HG02798 (cell line): ENCODE data around the gene DYNLRB2.

Source experiments
- ATAC-seq: cut with Tn5 transposase; IDR thresholded peaks from one replicate; pipeline ENCODE4 v1.9.1; 2021; ENCODE audit warnings: mild to moderate bottlenecking; ENCODE audit not compliant: unreplicated experiment, poor library complexity

DYNLRB2 gene

DNA sequence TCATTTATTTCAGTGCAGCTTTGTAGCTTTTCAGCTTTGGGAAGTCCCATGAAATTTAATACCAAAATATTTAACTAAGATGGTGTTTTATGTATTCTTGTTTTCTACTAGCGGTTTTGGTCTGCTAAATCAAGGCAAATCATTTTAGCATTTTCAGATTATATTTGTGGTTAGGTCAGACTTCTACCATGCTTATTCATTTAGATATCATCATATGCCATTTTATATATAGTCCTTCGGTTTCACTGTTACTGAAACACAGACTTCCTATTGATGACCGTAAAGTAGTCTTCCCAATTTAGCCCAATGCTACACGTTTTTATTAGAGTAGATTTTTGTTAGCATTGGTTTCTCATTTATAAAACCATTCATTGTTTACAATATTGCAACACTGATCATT is 5.5 kb downstream of the DYNLRB2 start:
- ATAC-seq, result no peak

DNA sequence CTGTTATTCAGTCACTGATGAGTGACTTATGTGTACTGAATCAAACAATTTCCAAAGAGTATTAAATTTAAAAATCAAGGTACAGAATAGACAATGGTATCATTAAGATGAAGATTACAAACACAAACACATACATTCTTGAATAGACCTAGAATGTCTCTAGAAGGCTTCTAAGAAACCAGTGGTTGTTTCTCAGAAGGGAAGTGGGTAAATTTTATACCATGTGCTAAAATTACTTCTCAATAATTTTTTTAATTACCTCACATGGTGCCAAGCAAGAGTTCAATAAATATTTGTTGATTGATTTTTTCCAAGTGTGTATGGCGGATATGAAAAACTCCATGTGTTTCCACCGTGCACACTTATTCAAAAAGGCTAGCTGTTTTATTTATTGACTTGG is 6.4 kb downstream of the DYNLRB2 start:
- no peak for ATAC-seq

DNA sequence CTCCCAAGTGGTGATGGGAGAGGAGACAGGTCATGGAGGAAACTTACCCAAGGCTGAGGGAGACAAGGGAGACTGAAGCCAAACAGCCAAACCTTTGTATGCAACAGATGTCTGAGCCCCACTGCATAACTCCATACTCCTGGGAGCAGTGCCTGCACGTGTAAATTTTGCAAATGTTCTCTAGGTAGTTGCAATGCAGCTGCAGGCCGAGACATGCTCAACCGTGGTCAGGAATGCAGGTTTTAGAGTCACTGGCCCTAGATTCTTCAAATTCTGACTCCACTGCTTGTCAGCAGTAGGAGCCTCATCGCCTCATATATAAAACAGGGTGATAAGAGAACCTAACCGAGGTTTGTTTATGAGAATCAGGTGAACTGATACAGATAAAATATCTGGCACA is 11.5 kb downstream of the DYNLRB2 start:
- no peak for ATAC-seq

DNA sequence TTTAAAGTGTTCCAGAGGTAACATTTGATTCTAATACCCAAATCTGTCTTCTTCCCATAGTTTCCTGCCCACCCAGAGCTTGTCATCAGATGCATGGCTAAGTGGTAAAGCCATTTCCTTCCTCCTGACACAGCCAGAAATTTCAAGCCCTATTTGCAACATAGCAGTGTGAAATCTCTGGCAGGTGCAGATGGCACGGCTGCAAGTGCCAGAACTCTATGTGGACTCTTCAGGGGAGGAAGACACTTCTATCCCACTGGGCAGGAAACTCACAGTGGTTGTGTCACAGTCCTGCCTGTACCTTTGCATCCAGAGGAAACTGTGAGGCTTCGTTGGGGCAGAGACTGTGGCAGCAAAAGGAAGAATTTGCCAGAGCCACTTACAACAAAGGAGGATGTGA is 13.2 kb downstream of the DYNLRB2 start:
- no peak for ATAC-seq

DNA sequence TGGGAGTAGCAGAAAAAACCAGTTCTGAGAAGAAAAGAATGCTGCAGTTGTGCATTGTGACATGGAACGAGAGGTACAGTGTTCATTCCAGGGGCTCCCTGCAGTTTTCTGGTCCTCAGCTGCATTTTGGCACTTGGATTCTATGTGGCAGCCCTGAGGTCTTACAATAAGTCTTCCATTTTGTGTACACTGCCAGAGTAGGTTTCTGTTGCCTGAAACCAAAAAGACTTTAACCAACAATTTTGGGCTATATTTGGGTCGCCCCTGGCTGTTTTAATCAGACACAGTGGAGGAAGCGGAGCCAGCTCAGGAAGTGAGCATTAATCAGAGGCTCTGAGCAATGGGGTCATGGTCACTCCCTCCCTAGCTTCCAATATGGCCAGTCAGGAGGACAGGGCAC is 15.7 kb downstream of the DYNLRB2 start:
- no peak for ATAC-seq

DNA sequence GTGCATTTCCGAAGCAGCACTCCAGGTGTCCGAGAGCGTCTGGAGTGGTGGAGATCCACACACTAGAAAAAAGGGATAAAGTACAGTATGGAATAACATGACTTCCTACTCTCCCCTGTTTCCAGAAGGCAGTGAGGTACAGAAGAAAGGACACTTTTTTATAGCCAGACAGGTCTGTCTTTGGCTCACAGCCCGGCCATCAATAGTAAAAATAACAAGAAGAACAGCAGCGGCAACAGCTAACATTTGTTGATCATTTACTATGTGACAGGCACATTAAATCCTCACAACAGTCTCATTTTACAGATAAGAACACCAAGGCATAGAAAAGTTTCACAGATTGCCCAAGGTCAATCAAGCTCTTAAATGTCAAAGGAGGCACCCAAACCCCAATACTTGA is 16.2 kb downstream of the DYNLRB2 start:
- ATAC-seq, result no peak

DNA sequence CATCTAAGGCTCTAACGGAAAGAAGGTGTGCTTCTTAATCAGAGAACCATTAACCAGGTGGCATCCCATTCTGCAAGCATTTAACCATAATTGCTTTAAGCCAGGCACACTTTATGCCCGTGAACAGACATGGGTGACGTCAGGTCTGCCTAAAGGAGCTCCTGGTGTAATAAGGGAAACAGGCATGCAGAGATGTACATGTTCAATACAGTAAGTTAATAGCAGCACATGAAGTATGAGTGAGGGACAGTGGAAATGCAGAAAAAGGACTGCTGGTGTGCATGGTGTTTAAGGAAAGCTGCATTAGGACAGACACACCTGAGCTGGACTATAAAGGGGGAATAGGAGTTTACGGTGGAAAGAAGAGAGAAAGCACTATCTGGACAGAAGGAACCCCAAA is 18.6 kb downstream of the DYNLRB2 start:
- no peak for ATAC-seq

DNA sequence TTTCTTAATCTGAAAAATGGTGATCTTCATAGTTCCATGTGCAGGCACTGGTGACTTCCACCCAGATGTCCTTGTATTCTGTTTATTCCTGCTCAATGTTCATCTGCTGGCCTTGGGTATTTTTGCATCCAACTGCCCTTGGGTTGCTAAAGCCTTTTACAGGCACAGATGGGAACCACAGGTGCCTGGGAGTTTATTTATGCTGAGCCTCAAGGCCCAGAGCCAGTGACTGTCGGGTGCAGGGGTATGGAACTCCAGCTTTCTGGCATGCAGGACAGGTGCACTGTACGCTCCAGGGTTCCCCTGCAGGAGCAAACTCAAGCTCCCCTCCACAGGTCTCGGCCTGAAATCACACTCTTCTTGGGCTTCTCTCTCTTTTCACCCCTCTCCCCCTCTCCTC is 22.3 kb downstream of the DYNLRB2 start:
- no peak for ATAC-seq

DNA sequence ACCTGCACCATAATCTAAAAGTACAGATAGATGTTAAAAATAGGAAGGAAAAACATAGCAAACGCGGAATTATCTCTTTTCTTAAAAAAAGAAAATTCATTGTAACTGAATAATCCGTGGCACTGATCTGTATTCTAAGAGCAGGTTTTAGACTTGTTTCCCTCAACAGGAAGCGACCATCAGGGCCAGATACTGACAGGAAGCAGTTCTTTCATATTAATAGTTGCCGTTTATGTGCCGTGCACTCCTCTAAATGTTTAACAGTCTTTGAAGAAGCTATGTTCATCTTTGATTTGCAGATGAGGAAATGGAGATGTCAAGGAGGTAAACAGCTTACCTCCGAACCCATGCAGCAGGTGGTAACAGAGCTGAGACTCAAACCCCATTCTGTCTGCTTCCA is 23.6 kb downstream of the DYNLRB2 start:
- no peak for ATAC-seq

DNA sequence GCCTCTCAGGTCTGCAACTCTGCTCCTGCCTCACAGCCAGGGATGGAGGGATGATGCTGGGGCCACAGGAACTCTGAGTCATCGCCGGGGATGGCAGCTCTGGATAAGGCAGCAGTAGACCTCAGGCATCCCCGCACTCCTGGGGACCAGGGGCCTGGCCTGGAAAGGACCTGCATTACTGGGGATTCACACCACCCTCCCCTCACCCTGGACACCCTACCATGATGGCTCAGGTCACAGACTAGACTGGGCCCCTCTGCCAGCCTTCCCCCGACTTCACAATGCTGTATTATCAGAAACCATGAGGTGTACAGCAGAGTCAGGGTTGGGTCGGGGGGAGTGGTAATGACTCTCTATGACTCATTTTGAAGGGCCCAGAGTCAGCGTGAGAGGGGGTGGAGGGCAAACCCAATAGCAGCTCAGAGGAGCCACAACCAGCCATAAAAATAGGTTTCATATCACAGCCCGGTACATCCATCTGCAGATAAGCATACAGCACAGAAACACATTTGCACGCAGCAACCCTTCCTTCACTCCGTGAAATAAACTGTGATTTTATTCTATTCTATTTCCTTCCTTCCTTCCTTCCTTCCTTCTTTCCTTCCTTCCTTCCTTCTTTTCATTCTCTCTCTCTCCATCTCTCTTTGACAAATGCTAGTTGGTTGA is 28.8 kb downstream of the DYNLRB2 start:
- ATAC-seq, result peak; percentile 61

DNA sequence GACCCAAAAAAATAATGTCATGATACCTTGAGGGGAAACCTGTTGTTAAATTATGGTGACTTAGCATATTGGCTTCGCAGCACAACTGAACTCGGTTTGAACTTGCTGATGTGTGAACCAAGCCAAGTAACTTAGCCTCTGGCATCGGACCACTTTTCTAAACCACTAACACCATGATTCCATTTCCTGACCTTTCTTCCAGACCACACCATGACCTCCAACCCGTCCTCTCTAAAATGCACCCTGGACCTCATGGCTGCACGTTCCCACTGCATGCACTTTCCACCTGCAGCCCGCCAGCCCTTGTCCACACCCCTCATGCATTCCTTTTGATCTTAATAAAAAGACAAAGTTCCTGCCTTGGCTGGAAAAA is 29.3 kb downstream of the DYNLRB2 start:
- ATAC-seq, result no peak

DNA sequence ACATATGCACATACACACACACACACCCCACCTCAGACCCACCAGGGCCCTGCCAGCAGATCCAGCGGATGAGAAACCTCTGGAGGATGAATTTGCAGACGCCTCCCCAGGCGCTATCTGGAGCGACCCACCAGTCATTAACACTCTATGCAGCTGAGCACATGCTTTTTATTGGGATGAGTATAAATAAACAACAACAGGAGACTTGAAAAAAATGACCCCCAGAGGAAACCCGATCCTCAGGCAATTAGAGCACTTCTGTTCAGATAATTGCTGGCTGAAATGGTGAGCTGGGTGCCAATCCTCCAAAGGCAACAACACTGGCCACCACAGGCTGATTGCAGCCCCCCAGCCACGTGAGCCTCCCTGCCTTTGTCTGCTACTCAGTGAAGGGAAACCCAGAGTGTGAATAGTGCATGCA is 32.9 kb downstream of the DYNLRB2 start:
- no peak for ATAC-seq

DNA sequence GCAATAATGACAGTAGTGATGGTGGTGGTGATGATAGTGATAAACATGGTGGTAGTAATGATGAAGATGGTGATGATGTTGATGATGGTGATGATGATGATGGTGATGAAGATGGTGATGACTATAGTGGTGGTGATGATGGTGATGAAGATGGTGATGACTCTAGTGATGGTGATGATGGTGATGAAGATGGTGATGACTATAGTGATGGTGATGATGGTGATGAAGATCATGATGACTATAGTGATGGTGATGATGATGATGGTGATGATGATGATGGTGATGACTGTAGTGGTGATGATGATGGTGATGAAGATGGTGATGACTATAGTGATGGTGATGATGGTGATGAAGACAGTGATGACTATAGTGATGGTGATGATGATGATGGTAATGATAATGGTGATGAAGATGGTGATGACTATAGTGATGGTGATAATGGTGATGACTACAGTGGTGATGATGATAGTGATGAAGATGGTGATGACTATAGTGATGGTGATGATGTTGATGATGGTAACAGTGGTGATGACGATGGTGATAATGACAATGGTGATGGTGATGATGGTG is 35.6 kb downstream of the DYNLRB2 start:
- no peak for ATAC-seq

DNA sequence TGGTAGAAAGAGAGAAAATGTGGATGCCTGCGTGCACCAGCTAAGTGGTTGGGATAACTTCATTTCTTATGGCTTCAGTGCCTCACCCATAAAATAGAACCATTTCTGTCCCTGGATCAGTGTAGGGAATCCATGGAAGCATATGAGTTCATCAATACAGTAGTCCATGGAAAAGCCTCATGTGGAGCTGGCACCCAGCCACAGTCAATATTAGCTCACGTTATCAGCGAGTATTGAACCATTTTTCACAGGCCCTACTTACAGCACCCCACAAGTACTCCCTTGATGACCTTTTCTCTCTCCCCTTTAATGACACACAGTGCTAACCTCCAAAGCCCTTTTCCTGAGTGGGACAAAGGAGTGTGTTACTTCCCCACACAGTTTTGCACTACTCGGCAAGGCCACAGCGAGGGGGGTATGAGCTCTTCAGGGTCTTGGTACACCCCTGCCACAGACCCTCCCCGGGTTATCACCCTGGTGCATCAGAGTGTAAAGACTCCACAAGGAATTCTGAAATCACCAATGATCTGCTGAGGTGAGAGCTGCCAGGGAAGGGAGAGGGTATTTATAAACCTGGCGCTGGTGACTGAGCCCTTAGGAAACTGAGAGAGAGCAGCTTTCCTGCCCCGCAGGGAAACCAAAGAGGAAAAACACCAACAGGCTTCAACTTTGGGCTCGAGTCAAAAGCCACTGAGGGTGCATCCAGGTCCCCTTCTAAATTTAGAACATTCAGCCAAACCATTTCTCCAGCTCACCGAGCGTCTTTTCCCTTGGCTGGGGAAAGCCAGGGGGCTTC is 36.9 kb downstream of the DYNLRB2 start:
- no peak for ATAC-seq

DNA sequence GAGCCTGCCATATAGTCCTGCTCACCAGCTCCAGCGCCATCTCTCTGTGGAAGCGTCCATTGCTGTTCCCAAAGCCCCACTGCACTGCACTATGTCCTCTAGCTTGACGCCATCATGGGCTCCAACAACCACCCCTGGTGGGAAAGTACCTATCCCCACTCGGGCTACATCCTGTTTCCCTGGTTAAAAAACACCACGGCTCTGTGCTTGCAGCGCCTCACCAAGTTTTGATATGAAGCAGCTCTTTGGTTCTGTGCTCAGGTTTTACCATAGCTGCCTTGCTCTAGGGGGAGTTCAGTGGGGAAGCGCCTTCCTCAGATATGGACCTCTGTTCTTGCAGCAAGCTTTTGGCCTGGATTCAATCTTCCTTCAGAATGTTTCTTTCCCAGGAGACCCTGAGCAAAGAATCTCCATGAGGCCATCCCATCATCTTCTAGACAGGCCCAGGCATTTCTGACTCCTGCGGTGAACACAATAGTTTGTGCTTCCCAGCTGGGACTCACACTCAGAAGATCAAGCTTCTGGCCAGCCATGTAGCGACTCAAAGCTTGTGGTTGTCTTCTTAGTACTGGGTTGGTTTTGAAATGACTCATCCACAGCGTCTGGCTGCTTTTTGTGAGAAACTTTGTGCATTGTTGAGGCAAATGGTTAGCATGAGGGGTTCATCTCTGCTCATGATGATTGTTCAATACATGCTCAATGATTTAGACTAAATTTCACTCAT is 39.5 kb downstream of the DYNLRB2 start:
- ATAC-seq, result peak; percentile 86

DNA sequence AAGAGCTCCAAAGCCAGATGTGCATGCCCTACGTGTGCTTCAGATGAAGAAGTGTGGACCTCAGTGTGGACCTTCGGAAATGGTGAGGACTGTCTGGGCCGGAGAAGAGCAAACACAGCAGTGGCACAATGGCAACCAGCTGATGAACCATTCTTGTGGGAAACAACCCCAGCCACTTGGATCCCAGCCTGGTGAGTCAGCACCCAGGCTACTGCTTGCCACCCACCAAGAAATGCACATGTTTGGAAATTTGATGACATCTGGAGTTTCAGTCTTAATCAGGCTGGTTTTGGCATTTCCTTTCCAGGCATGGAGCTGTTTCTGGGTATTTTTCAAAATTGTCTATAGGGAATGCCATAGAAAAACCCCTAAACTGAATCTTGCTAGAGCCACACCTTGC is 42.7 kb downstream of the DYNLRB2 start:
- ATAC-seq, result no peak

DNA sequence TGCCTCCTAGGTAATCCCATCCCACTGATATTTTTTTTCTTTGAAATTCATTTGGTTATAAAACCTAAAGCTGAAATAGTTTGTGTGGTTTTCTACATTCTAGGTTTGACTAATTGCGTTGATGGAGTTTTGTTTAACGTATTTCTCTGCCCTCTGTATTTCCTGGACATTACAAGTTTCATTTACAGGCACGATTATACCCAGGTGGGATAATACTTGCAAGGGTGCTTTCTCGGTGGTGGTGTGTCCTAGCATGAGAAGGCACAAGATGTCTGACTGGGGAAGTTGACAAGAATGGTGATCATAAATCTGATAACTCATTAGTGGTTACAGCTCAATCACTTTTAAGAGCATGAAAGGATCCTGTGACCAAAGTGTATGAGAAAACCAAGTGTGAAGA is 45.0 kb downstream of the DYNLRB2 start:
- ATAC-seq, result no peak

DNA sequence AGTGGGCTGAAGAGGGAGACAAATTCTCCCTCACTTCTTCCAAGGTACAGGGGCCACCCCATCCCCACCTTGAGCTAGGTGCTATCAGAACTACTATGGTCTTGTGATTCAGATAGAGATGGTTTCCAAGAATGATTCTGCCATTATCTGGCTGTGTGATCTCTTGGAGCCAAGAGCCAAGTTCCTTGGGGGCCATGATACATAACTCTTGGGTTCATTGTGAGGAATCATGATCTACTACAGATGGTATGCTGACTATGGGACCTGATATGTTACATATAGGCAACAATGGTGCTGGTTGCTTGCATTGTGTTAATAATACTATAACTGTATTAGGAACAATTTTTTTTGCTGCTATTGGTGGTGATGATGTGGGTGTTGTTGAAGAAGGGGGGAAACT is 45.7 kb downstream of the DYNLRB2 start:
- no peak for ATAC-seq

DNA sequence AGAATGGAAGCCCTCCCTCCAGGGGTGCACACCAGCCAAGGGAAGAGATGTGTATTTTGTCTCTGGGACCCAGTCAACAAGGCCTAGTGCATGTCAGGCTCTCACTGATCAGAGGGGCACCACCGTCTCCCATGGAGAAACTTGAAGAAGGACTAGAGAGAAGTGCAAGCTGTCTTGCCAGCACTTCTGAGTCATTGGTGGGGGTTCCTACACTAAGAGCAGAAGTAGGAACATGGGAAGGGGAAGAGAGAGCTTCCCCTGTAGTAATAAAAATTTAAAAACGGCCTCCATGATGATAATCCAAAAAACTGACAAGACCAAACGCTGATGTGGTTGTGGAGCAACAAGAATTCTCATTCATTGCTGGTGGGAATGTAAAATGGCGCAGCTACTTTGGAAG is 46.3 kb downstream of the DYNLRB2 start:
- ATAC-seq, result no peak

DNA sequence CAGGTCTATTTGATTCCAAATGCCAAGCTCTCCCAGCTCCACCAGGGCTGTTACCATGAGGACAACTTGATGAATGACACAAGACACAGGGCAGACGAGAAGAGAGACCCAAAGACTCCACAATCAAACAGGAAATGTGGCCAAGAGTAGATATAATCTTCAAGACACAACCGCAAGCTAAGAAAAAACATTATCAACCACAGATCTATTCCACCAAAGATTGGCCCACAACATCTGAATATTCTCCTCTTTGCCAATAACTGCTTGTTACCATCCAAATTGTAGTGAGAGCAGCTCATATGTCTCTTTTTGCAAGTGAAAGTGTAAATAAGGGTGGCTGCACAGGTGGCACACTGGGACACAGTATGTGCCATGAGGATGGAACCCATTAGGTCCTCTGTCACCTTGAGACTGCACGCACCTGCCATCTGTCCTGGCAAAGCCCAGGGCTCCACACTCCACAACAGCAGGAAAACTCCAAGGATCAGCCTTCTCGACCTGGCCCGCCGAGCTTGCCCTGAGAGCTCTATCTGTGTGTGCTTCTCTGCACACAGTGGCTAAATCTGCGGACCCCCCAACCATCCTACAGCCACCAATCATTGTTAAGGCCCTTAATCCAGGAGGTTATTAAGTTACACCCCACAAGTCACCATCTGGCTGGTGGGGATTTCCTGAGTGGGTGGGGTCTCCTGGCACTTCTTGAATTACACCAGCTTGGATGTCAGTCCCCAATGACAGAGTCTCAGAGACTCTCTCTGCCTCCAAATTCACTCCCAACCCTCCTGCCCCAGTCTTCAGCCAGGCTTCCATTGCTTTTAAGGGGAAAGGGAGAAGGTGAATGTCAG is 50.5 kb downstream of the DYNLRB2 start:
- ATAC-seq, result no peak
